Thoracic aorta (tissue), 2 donors: ENCODE results near the gene GNG8. TPM values are rescaled to one million over a fixed set of nuclear protein-coding genes. Genes with fewer than 3 reads are reported as not detected.

ENCODE experiments used
- ATAC-seq: fragments of 150-250 bp; one replicate; pipeline ENCODE4 v1.8.0; 2017; ENCODE audit warnings: low read depth; ENCODE audit not compliant: insufficient number of reproducible peaks, low FRiP score
- DNase-seq: peaks from one replicate; pipeline ENCODE4 v3.0.0-alpha.2; 2020; ENCODE audit warnings: low spot score
- H3K27ac ChIP-seq, 2 donors: fragments of 200-600 bp; sonication (generic); 1 replicate in 1 of 2; 2 replicates in 1 of 2; pipeline ENCODE4 v1.5.1; 2016; ENCODE audit warnings: mild to moderate bottlenecking in 2 of 2, moderate library complexity in 2 of 2
- H3K27me3 ChIP-seq: fragments of 200-600 bp; sonication (generic); replicated peaks from 2 replicates; pipeline ENCODE4 v1.6.0; 2016; ENCODE audit warnings: mild to moderate bottlenecking; ENCODE audit not compliant: insufficient read depth
- H3K36me3 ChIP-seq: fragments of 200-600 bp; sonication (generic); one replicate; pipeline ENCODE4 v1.5.1; 2016
- H3K4me1 ChIP-seq, 2 donors: fragments of 200-600 bp; sonication (generic); 1 replicate in 1 of 2; 2 replicates in 1 of 2; pipeline versions ENCODE4 v1.5.1 to v1.6.0; 2016; ENCODE audit warnings: low read depth in 2 of 2, mild to moderate bottlenecking in 1 of 2; ENCODE audit not compliant: control insufficient read depth in 1 of 2
- H3K4me3 ChIP-seq: fragments of 200-600 bp; sonication (generic); 2 replicates; pipeline ENCODE4 v1.5.1; 2016; ENCODE audit warnings: mild to moderate bottlenecking
- H3K9me3 ChIP-seq: fragments of 200-600 bp; sonication (generic); 2 replicates; pipeline ENCODE4 v1.5.1; 2016
- CTCF ChIP-seq: fragments of 200-600 bp; sonication (generic); IDR thresholded peaks from one replicate; pipeline ENCODE4 v1.5.1; 2019; ENCODE audit warnings: antibody characterized with exemption
- total RNA-seq, 2 donors: library from RNA; depleted of rRNA; stranded (reverse); fragments of >200 nt; gene quantifications; one replicate each; pipeline versions ENCODE4 v1.1.0 to v1.2.3, GENCODE V29; 2016

Gene GNG8
- total RNA-seq, 2 donors from 2014 or later, result not detected

- ATAC-seq (no peak), DNase-seq (no peak)
- peak overlapping the region; percentile 99 for H3K4me3 ChIP-seq
- no peaks in the 10 kb centered on the region for H3K27me3 ChIP-seq
- TF ChIP-seq CTCF, result no peak
- no peaks in the 10 kb centered on the region for H3K36me3 ChIP-seq
- H3K4me1 ChIP-seq, result peaks cover 21 to 32% of the 10 kb centered on the region in 2 donors
- H3K9me3 ChIP-seq, result no peaks in the 10 kb centered on the region
- H3K27ac ChIP-seq, result peak overlapping the region; percentile 96 to 99
Observed at GRCh38 chr19:46599716-46600373, 36.2 kb downstream of the GNG8 start.

- no peak for TF ChIP-seq CTCF
- ATAC-seq (no peak), DNase-seq (no peak)
- Histone ChIP-seq H3K4me3 (no peak overlapping the region), H3K27me3 (no peaks in the 10 kb centered on the region), H3K9me3 (no peaks in the 10 kb centered on the region), H3K4me1 (peaks cover 9 to 18% of the 10 kb centered on the region in 2 donors), H3K27ac (no peak overlapping the region), H3K36me3 (no peaks in the 10 kb centered on the region)
Observed at GRCh38 chr19:46598372-46598917, 37.6 kb downstream of the GNG8 start.

GRCh38 chr19:46596008-46596407, 40.0 kb downstream of the GNG8 start:
- TF ChIP-seq CTCF, result no peak
- H3K27ac ChIP-seq, result no peak overlapping the region
- H3K4me3 ChIP-seq, result no peak overlapping the region
- no peaks in the 10 kb centered on the region for H3K9me3 ChIP-seq
- H3K4me1 ChIP-seq, result peaks cover 0 to 7% of the 10 kb centered on the region in 2 donors
- no peaks in the 10 kb centered on the region for H3K27me3 ChIP-seq
- ATAC-seq, result no peak
- DNase-seq, result no peak
- no peaks in the 10 kb centered on the region for H3K36me3 ChIP-seq

GRCh38 chr19:46591870-46592269, 44.1 kb downstream of the GNG8 start:
- TF ChIP-seq CTCF, result no peak
- no peak for ATAC-seq
- DNase-seq, result no peak
- no peaks in the 10 kb centered on the region for H3K27me3 ChIP-seq
- H3K4me1 ChIP-seq, result no peaks in the 10 kb centered on the region
- no peak overlapping the region for H3K4me3 ChIP-seq
- no peaks in the 10 kb centered on the region for H3K36me3 ChIP-seq
- no peaks in the 10 kb centered on the region for H3K9me3 ChIP-seq
- H3K27ac ChIP-seq, result no peak overlapping the region

GRCh38 chr19:46591254-46591653, 44.7 kb downstream of the GNG8 start:
- H3K9me3 ChIP-seq, result no peaks in the 10 kb centered on the region
- no peak for ATAC-seq
- H3K36me3 ChIP-seq, result no peaks in the 10 kb centered on the region
- TF ChIP-seq CTCF, result no peak
- H3K27me3 ChIP-seq, result no peaks in the 10 kb centered on the region
- no peak for DNase-seq
- H3K4me3 ChIP-seq, result no peak overlapping the region
- H3K4me1 ChIP-seq, result peaks cover 0 to under 1% of the 10 kb centered on the region in 2 donors
- no peak overlapping the region for H3K27ac ChIP-seq
